ENCODE measurements around the gene KRTAP10-6.
"Not testable (repeated sequence)": the region's sequence is repeated elsewhere in the genome, so short reads cannot be mapped to it uniquely, and the experiment has no call there.

KRTAP10-6 gene

DNA sequence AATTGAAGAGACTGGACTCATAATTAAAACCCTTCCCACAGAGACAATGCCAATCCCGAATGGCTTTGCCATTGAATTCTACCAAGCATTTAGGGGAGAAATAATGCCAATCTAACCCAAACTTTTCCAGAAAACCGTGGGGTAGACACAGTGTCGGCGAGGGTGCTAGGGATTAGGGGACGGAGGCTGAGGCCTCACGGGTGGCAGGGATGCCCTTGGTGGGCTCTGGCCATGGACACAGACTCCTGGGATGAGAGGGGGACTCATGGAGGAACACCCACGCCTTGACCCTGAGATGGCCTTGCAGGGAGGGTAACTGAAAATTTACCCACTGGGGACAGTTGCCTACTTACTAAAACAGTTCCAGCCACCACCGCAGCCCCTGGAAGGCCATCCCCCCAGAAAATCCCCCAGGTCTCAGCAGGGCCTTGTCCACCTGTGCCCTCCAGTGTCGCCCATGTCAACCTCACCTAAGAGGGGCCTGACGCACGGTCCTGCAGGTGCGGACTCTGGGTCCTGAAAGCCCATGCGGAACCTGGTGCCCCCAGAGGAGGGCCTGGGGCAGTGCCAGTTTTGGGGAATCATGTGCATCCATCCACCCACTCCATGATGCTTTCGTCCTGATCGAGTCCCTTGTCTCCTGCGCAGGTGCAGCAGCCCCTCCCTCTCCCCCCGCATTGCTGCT lies 13.8 kb downstream of the KRTAP10-6 start:
- DNase-seq: no peak

GRCh38 chr21:44576025-44576420 lies 16.3 kb downstream of the KRTAP10-6 start:
- DNase-seq: no peak

GRCh38 chr21:44575307-44576024 lies 16.8 kb downstream of the KRTAP10-6 start:
- no peak for DNase-seq

GRCh38 chr21:44574457-44575306 lies 17.6 kb downstream of the KRTAP10-6 start:
- no peak for DNase-seq

DNA sequence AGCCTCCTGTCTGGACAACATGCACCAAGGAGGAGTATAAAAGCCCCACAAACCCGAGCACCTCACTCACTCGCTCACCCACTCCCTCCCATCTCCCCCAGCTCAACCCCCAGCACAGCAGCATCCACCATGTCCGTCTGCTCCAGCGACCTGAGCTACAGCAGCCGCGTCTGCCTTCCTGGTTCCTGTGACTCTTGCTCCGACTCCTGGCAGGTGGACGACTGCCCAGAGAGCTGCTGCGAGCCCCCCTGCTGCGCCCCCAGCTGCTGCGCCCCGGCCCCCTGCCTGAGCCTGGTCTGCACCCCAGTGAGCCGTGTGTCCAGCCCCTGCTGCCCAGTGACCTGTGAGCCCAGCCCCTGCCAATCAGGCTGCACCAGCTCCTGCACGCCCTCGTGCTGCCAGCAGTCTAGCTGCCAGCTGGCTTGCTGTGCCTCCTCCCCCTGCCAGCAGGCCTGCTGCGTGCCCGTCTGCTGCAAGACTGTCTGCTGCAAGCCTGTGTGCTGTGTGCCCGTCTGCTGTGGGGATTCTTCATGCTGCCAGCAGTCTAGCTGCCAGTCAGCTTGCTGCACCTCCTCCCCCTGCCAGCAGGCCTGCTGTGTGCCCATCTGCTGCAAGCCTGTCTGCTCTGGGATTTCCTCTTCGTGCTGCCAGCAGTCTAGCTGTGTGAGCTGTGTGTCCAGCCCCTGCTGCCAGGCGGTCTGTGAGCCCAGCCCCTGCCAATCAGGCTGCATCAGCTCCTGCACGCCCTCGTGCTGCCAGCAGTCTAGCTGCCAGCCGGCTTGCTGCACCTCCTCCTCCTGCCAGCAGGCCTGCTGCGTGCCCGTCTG lies 18.5 kb downstream of the KRTAP10-6 start, which contains the start of gene KRTAP10-4:
Gene KRTAP10-4 (plus strand): TSS at position 100 of the 827 bp plus-strand sequence. CDS start 30 bp downstream, at position 130.
- not testable (repeated sequence) for DNase-seq

DNA sequence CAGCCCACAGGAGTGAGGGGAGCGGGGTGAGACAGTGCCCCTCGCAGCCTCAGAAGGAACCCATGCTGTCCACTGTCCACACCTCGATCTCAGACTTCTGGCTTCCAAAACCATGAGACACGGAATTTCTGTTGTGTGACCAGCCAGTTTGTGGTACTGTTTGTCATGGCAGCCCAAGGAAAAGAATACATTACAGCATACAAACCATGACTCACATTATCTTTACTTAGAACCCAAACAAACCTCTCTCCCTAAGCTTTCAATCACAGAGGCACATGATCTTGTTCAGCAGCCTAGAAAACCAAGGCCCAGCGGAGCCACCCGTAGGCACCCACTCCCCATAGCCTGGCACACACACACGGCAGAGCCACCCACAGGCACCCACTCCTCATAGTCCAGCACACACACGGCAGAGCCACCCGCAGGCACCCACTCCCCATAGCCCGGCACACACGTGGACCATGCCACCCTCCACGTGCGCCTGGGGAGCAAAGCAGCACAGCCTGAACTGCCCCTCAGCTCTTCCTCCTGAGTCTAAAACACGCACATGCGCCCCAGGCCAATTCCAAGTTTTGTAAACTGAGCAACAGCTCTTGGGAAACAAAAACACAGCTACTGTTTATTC lies 19.2 kb downstream of the KRTAP10-6 start:
- no peak for DNase-seq

DNA sequence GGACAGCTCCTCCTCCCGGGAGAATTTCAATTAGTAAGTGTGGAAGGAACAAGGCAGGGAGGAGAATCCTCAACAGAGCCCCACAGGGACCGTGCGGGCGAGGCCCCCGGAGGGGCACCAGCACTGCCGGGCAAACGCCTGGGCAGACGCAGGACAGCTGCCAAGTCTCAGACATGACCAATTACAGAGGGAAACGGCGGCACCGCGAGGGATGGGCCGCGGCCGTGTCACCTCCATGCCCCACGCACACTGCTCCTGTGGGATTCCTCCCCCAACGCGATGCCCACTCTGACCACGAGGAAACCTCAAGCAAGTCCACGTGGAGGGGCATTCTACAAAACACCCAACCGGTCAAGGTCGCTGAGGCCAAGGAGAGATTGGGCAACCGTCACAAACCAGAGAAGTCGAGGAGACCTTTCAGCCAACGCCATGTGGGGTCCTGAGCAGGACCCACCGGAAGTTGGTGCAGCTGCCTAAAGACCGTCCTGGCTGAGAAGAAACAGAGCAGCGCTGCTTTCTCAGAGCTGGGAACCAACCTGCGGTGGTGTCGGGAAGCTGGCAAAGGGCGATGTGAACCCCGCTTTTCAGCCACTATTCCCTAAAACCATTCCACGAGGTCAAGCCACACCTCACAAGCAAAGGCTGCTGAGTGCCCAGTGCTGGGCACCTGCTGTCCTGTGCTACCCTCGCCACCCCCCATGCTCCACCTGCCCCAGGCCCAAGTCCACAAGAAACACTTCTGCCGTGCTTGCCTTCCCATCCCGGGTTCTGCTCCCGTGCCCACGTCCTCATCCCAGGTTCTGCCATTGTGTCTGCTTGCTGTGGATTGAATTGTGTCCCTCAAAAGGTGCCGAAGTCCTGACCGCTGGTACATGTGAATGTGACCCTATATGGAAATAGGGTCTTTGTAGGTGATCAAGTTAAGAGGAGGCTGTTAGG lies 20.2 kb downstream of the KRTAP10-6 start:
- no peak for DNase-seq

DNA sequence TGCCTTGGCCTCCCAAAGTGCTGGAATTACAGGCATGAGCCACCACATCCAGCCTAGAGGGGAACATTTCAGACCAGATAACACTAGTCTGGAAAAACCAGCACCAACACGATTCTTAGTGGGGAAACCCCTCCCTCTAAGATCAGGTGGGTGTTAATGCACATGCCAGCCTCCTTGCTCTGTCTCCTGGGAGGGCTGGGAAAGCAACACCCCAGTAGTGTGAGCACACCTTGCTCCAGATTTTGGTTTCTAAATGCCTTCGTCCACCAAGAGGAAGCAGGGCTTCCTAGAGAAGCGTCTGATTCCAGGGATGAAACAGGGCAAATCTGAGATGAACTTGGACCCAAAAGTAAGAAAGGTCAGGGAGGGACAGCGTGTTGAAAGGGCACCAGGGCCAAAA lies 21.0 kb downstream of the KRTAP10-6 start:
- DNase-seq: no peak

DNA sequence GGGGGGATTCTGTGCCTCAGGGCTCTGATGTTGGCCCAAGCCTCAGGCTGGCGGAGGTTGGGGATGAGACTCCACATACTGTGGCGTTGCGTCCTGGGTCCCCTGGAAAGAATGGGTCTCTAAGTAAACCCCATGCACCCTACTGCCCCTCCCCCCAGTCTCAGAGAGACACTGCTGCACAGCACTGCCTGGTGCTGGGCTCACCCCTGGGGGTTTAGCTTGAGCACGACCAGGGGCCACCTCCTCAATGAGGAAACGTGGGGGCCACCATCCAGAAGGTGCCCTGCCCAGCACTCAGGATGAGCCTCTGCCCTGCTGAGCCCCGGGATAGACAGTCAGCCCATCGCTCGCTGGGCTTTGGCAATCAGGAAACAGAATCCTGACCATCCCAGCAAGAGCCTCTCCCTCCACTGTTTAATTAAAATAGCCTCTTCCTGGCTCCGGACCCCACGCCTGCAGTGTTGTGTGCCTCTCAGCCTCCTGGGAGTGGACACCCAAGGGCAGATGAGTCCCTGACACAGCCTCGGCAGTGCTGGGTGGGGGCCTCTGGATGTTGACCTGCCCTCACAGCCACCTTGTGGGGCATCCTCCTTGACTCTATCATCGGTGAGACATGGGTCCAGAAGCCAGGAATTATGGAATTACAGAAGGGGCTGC lies 22.3 kb downstream of the KRTAP10-6 start:
- DNase-seq: no peak

- DNase-seq: no peak
These were observed 23.4 kb downstream of the KRTAP10-6 start for GRCh38 chr21:44568667-44569556.

DNA sequence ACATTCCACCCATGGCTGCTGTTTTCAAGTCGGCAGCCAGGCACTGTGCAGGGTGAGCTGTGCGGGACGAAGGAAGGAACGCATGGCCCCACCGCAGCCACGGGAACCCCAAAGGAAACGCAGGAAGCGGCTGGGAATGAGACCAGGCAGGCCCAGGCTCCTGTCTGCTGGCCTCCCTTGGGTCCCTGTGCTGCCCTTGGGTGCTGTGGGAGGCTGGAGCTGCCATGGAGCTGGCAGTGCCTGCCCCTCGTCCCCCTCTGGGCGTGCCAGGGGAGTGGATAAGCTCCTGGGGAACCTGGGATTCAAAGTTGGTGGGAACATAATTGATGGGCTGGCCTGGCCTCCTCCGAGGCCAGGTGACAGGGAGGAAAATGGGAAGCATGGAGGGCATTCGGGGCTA lies 24.0 kb downstream of the KRTAP10-6 start:
- no peak for DNase-seq

GRCh38 chr21:44567481-44568171 lies 24.7 kb downstream of the KRTAP10-6 start:
- no peak for DNase-seq

- DNase-seq: no peak
These were observed 25.9 kb downstream of the KRTAP10-6 start for GRCh38 chr21:44566403-44566802.

- no peak for DNase-seq
These were observed 27.3 kb downstream of the KRTAP10-6 start for GRCh38 chr21:44564886-44565598.

- no peak for DNase-seq
These were observed 28.2 kb downstream of the KRTAP10-6 start for GRCh38 chr21:44564099-44564498.

- no peak for DNase-seq
These were observed 33.6 kb downstream of the KRTAP10-6 start, which contains the start of gene KRTAP10-3 for GRCh38 chr21:44558695-44559094. KRTAP10-3 (minus strand) TSS chr21:44558795; CDS start chr21:44558715, 80 bp downstream.

DNA sequence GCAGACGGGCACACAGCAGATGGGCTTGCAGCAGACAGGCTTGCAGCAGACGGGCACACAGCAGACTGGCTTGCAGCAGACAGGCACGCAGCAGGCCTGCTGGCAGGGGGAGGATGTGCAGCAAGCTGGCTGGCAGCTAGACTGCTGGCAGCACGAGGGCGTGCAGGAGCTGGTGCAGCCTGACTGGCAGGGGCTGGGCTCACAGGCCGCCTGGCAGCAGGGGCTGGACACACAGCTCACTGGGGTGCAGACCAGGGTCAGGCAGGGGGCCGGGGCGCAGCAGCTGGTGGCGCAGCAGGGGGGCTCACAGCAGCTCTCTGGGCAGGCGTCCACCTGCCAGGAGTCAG lies 34.0 kb downstream of the KRTAP10-6 start:
- DNase-seq: not testable (repeated sequence)

Data from fibroblast of skin of abdomen (primary cell).